A673 (cell line): ENCODE measurements around the gene SIAH2. TPM values are rescaled to one million over a fixed set of nuclear protein-coding genes. Genes with fewer than 3 reads are reported as not detected.

Source experiments
- BruUV-seq: library from RNA; stranded (reverse); fragments of 400-500 nt; replicated peaks from 2 replicates; lab custom pipeline; 2021; lab: Mats Ljungman, UMichigan
- CTCF ChIA-PET: fragments of 300-600 bp; sonication (Branson Sonifier 250); formaldehyde crosslinking; loops from one replicate; lab custom pipeline; 2022; ENCODE audit warnings: antibody characterized with exemption; lab: Charles Lee
- POLR2A ChIA-PET: fragments of 300-600 bp; sonication (Branson Sonifier 250); formaldehyde crosslinking; loops from one replicate; lab custom pipeline; 2022; ENCODE audit warnings: antibody characterized with exemption; ENCODE audit not compliant: low non-redundant PET; lab: Charles Lee
- DNase-seq: peaks from one replicate; pipeline ENCODE4 v3.0.0-alpha.2; 2015; ENCODE audit warnings: low spot score
- H3K27ac ChIP-seq: fragments of 200-600 bp; sonication (generic); 2 replicates; pipeline ENCODE4 v1.5.1; 2016; ENCODE audit warnings: mixed run types, low read depth, mild to moderate bottlenecking, mixed read lengths, antibody characterized with exemption, low read length; ENCODE audit not compliant: poor library complexity, severe bottlenecking
- H3K27me3 ChIP-seq: fragments of 200-600 bp; sonication (generic); replicated peaks from 2 replicates; pipeline ENCODE4 v1.6.1; 2017; ENCODE audit warnings: mixed run types, low read depth, mild to moderate bottlenecking, mixed read lengths, antibody characterized with exemption, low read length; ENCODE audit not compliant: insufficient read depth, poor library complexity
- H3K36me3 ChIP-seq: fragments of 200-600 bp; sonication (generic); 2 replicates; pipeline ENCODE4 v1.6.1; 2016; ENCODE audit warnings: mixed run types, mild to moderate bottlenecking, mixed read lengths, antibody characterized with exemption, low read length; ENCODE audit not compliant: insufficient read depth, poor library complexity, severe bottlenecking
- H3K4me1 ChIP-seq: fragments of 200-600 bp; sonication (generic); 2 replicates; pipeline ENCODE4 v1.6.1; 2017; ENCODE audit warnings: mixed run types, mild to moderate bottlenecking, mixed read lengths, antibody characterized with exemption, low read length; ENCODE audit not compliant: insufficient read depth, poor library complexity, severe bottlenecking
- H3K4me3 ChIP-seq: fragments of 200-600 bp; sonication (generic); 2 replicates; pipeline ENCODE4 v1.5.1; 2016; ENCODE audit warnings: low read depth, mixed run types, mild to moderate bottlenecking, mixed read lengths, low read length; ENCODE audit not compliant: poor library complexity, severe bottlenecking
- H3K9me3 ChIP-seq: fragments of 200-600 bp; sonication (generic); 2 replicates; pipeline ENCODE4 v1.6.1; 2016; ENCODE audit warnings: mixed run types, low read depth, mild to moderate bottlenecking, mixed read lengths, antibody characterized with exemption, low read length; ENCODE audit not compliant: poor library complexity, severe bottlenecking
- CTCF ChIP-seq: fragments of 300-800, 200-600 bp; sonication (generic); conservative IDR thresholded peaks from 2 replicates; pipeline ENCODE4 v1.5.1; 2017; ENCODE audit warnings: low read depth, mild to moderate bottlenecking, antibody characterized with exemption, low read length, moderate library complexity, mixed read lengths
- EZH2 ChIP-seq: fragments of 200-600 bp; sonication (generic); IDR thresholded peaks from 2 replicates; pipeline ENCODE4 v1.6.1; 2017; ENCODE audit warnings: borderline replicate concordance, low read depth, mild to moderate bottlenecking, mixed read lengths, antibody characterized with exemption, low read length; ENCODE audit not compliant: poor library complexity, severe bottlenecking
- intact Hi-C: fragments of 100-400 bp; cut with micrococcal nuclease; formaldehyde crosslinking; loops from one replicate; pipeline ENCODE4 v1.10.0; 2022; ENCODE audit not compliant: unreplicated experiment
- total RNA-seq: library from RNA; stranded (reverse); gene quantifications from 2 replicates; pipeline ENCODE4 v1.2.3, GENCODE V29; 2021

Gene SIAH2
- total RNA-seq, 1 experiment from 2014 or later, result 26.8 TPM

GRCh38 chr3:150783920-150784746, 21.2 kb upstream of the SIAH2 start:
- Histone ChIP-seq H3K4me3 (no peak overlapping the region), H3K36me3 (no peaks in the 10 kb centered on the region), H3K9me3 (no peaks in the 10 kb centered on the region), H3K27me3 (no peaks in the 10 kb centered on the region), H3K4me1 (no peaks in the 10 kb centered on the region), H3K27ac (no peak overlapping the region)
- intact Hi-C loops, result loop anchor here (10.0 kb wide), 1 partner anchor 301 kb away; the partner anchor contains the start of gene MED12L
- DNase-seq, result no peak
- BruUV-seq, result no TSS peak
- ChIA-PET POLR2A (no interaction called here), CTCF (no interaction called here)
- no peak for TF ChIP-seq EZH2
- no peak for TF ChIP-seq CTCF

GRCh38 chr3:150783316-150783715, 20.3 kb upstream of the SIAH2 start:
- H3K36me3 ChIP-seq, result no peaks in the 10 kb centered on the region
- H3K4me1 ChIP-seq, result no peaks in the 10 kb centered on the region
- intact Hi-C loops, result loop anchor here (10.0 kb wide), 1 partner anchor 301 kb away; the partner anchor contains the start of gene MED12L
- no peak for TF ChIP-seq EZH2
- TF ChIP-seq CTCF, result no peak
- H3K9me3 ChIP-seq, result no peaks in the 10 kb centered on the region
- ChIA-PET POLR2A (no interaction called here), CTCF (no interaction called here)
- H3K4me3 ChIP-seq, result no peak overlapping the region
- no TSS peak for BruUV-seq
- H3K27ac ChIP-seq, result no peak overlapping the region
- no peak for DNase-seq
- H3K27me3 ChIP-seq, result no peaks in the 10 kb centered on the region

GRCh38 chr3:150779402-150779858, 16.5 kb upstream of the SIAH2 start:
- Histone ChIP-seq H3K27me3 (no peaks in the 10 kb centered on the region), H3K4me1 (no peaks in the 10 kb centered on the region), H3K9me3 (no peaks in the 10 kb centered on the region), H3K36me3 (no peaks in the 10 kb centered on the region), H3K4me3 (no peak overlapping the region), H3K27ac (no peak overlapping the region)
- no peak for DNase-seq
- TF ChIP-seq EZH2 (no peak), CTCF (no peak; the same call in 1 of the 2 replicates)
- intact Hi-C loops, result no loop called here
- POLR2A ChIA-PET, result no interaction called here
- CTCF ChIA-PET, result interaction anchor here (0.6 to 2.5 kb wide), 3 partner anchors 8 to 58 kb away, joined by 3 to 7 read pairs (median 3); no protein-coding TSS in a partner anchor
- no TSS peak for BruUV-seq
